ENCODE measurements around the gene C20orf144.

Gene C20orf144

GRCh38 chr20:33696448-33696847 lies 34.3 kb downstream of the C20orf144 start:
- TF ChIP-seq EP300 (IDR thresholded peaks at IDR 0.05; ENCODE audit: borderline replicate concordance): no peak
- no peak for TF ChIP-seq EGR1 (IDR thresholded peaks at IDR 0.05)
- no peak for TF ChIP-seq USF1 (IDR thresholded peaks at IDR 0.05)
- TF ChIP-seq CREB1 (IDR thresholded peaks at IDR 0.05; ENCODE audit: low read depth): no peak
- TF ChIP-seq RAD21 (IDR thresholded peaks at IDR 0.05; ENCODE audit: low read depth): no peak
- no peak for TF ChIP-seq TEAD4 (IDR thresholded peaks at IDR 0.05)
- no peak for TF ChIP-seq TAF1 (IDR thresholded peaks at IDR 0.05; ENCODE audit: low read depth)
- no peak for TF ChIP-seq REST (IDR thresholded peaks at IDR 0.05; ENCODE audit: low read depth)
- TF ChIP-seq YY1 (IDR thresholded peaks at IDR 0.05; ENCODE audit: low read depth): no peak
- TF ChIP-seq TCF12 (IDR thresholded peaks at IDR 0.05; ENCODE audit: low read depth): no peak
- no peak for TF ChIP-seq CEBPB (IDR thresholded peaks at IDR 0.05)
- TF ChIP-seq FOXM1 (IDR thresholded peaks at IDR 0.05; ENCODE audit: borderline replicate concordance, low read depth): no peak
- TF ChIP-seq NFIC (IDR thresholded peaks at IDR 0.05): no peak
- TF ChIP-seq ZBTB7A (IDR thresholded peaks at IDR 0.05; ENCODE audit: low read depth): no peak
- TF ChIP-seq MAX (IDR thresholded peaks at IDR 0.05): no peak

GRCh38 chr20:33697129-33697528 lies 35.0 kb downstream of the C20orf144 start:
- no peak for TF ChIP-seq YY1 (IDR thresholded peaks at IDR 0.05; ENCODE audit: low read depth)
- no peak for TF ChIP-seq USF1 (IDR thresholded peaks at IDR 0.05)

- no peak for TF ChIP-seq TAF1 (IDR thresholded peaks at IDR 0.05; ENCODE audit: low read depth)
- no peak for TF ChIP-seq TEAD4 (IDR thresholded peaks at IDR 0.05)
- TF ChIP-seq CEBPB (IDR thresholded peaks at IDR 0.05): no peak
- no peak for TF ChIP-seq TCF12 (IDR thresholded peaks at IDR 0.05; ENCODE audit: low read depth)
- no peak for TF ChIP-seq USF1 (IDR thresholded peaks at IDR 0.05)
- no peak for TF ChIP-seq RAD21 (IDR thresholded peaks at IDR 0.05; ENCODE audit: low read depth)
- no peak for TF ChIP-seq REST (IDR thresholded peaks at IDR 0.05; ENCODE audit: low read depth)
- no peak for TF ChIP-seq NFIC (IDR thresholded peaks at IDR 0.05)
- no peak for TF ChIP-seq EP300 (IDR thresholded peaks at IDR 0.05; ENCODE audit: borderline replicate concordance)
- no peak for TF ChIP-seq ZBTB7A (IDR thresholded peaks at IDR 0.05; ENCODE audit: low read depth)
- TF ChIP-seq FOXM1 (IDR thresholded peaks at IDR 0.05; ENCODE audit: borderline replicate concordance, low read depth): no peak
- no peak for TF ChIP-seq CREB1 (IDR thresholded peaks at IDR 0.05; ENCODE audit: low read depth)
- TF ChIP-seq MAX (IDR thresholded peaks at IDR 0.05): no peak
- no peak for TF ChIP-seq EGR1 (IDR thresholded peaks at IDR 0.05)
Measured at GRCh38 chr20:33701629-33702450, 39.7 kb downstream of the C20orf144 start.

GRCh38 chr20:33702861-33703260 lies 40.7 kb downstream of the C20orf144 start:
- no peak for TF ChIP-seq FOXM1 (IDR thresholded peaks at IDR 0.05; ENCODE audit: borderline replicate concordance, low read depth)

- TF ChIP-seq USF1 (IDR thresholded peaks at IDR 0.05) (no peak), ZBTB7A (IDR thresholded peaks at IDR 0.05; ENCODE audit: low read depth) (no peak), CREB1 (IDR thresholded peaks at IDR 0.05; ENCODE audit: low read depth) (no peak), NFIC (IDR thresholded peaks at IDR 0.05) (no peak), MAX (IDR thresholded peaks at IDR 0.05) (no peak), EP300 (IDR thresholded peaks at IDR 0.05; ENCODE audit: borderline replicate concordance) (no peak), RAD21 (IDR thresholded peaks at IDR 0.05; ENCODE audit: low read depth) (no peak), TEAD4 (IDR thresholded peaks at IDR 0.05) (no peak), CEBPB (IDR thresholded peaks at IDR 0.05) (no peak), TCF12 (IDR thresholded peaks at IDR 0.05; ENCODE audit: low read depth) (no peak), EGR1 (IDR thresholded peaks at IDR 0.05) (no peak), REST (IDR thresholded peaks at IDR 0.05; ENCODE audit: low read depth) (no peak), TAF1 (IDR thresholded peaks at IDR 0.05; ENCODE audit: low read depth) (no peak), YY1 (IDR thresholded peaks at IDR 0.05; ENCODE audit: low read depth) (no peak), FOXM1 (IDR thresholded peaks at IDR 0.05; ENCODE audit: borderline replicate concordance, low read depth) (no peak)
Measured at GRCh38 chr20:33703498-33704137, 41.5 kb downstream of the C20orf144 start.

All from Ishikawa (cell line).